Loucy (cell line): ENCODE results near the gene TRIM37.

Experiments
- H2AFZ ChIP-seq: fragments of 200-600 bp; sonication (generic); 2 replicates; pipeline ENCODE4 v1.6.0; 2016; ENCODE audit warnings: antibody characterized with exemption, mild to moderate bottlenecking, low read length, moderate library complexity
- H3F3A ChIP-seq: fragments of 200-600 bp; 2 replicates; pipeline ENCODE4 v1.6.0; 2016; ENCODE audit warnings: antibody characterized with exemption, low read depth, mild to moderate bottlenecking
- H3K27me3 ChIP-seq: fragments of 200-600 bp; sonication (generic); 2 replicates; pipeline ENCODE4 v1.6.1; 2014; ENCODE audit warnings: low read length, mild to moderate bottlenecking; ENCODE audit not compliant: insufficient read depth, poor library complexity, severe bottlenecking
- H3K36me3 ChIP-seq: fragments of 200-600 bp; sonication (generic); 2 replicates; pipeline ENCODE4 v1.6.1; 2016; ENCODE audit warnings: low read length; ENCODE audit not compliant: insufficient read depth
- H3K4me1 ChIP-seq: fragments of 200-600 bp; sonication (generic); 2 replicates; pipeline ENCODE4 v1.5.1; 2014; ENCODE audit warnings: low read length, mild to moderate bottlenecking; ENCODE audit not compliant: insufficient read depth, poor library complexity, severe bottlenecking
- H3K4me2 ChIP-seq: fragments of 200-600 bp; sonication (generic); 2 replicates; pipeline ENCODE4 v1.6.0; 2014; ENCODE audit warnings: antibody characterized with exemption, low read length, low read depth, mild to moderate bottlenecking; ENCODE audit not compliant: poor library complexity, severe bottlenecking
- H3K4me3 ChIP-seq: fragments of 200-600 bp; sonication (generic); 2 replicates; pipeline ENCODE4 v1.5.1; 2014; ENCODE audit warnings: low read length, mild to moderate bottlenecking, mixed read lengths; ENCODE audit not compliant: poor library complexity, severe bottlenecking
- H3K79me2 ChIP-seq: fragments of 200-600 bp; sonication (generic); 2 replicates; pipeline ENCODE4 v1.6.1; 2014; ENCODE audit warnings: low read length; ENCODE audit not compliant: insufficient read depth
- H3K9ac ChIP-seq: fragments of 200-600 bp; sonication (generic); 2 replicates; pipeline ENCODE4 v1.6.0; 2014; ENCODE audit warnings: mild to moderate bottlenecking, low read depth, low read length, moderate library complexity; ENCODE audit not compliant: poor library complexity, severe bottlenecking
- H3K9me2 ChIP-seq: fragments of 200-600 bp; sonication (generic); replicated peaks from 2 replicates; pipeline ENCODE4 v1.6.1; 2016; ENCODE audit warnings: low read depth, low read length, mixed read lengths
- H3K9me3 ChIP-seq: fragments of 200-600 bp; sonication (generic); 2 replicates; pipeline ENCODE4 v1.6.1; 2014; ENCODE audit warnings: mild to moderate bottlenecking, antibody characterized with exemption, low read length, low read depth; ENCODE audit not compliant: insufficient read depth
- H4K20me1 ChIP-seq: fragments of 200-600 bp; sonication (generic); 2 replicates; pipeline ENCODE4 v1.6.0; 2014; ENCODE audit warnings: antibody characterized with exemption, low read length, mild to moderate bottlenecking; ENCODE audit not compliant: insufficient read depth, poor library complexity, severe bottlenecking
- EZH2phosphoT487 ChIP-seq: fragments of 200-600 bp; IDR thresholded peaks from 2 replicates; pipeline ENCODE4 v1.6.1; 2018; ENCODE audit warnings: antibody characterized with exemption, mild to moderate bottlenecking, moderate library complexity, borderline replicate concordance
- TF ChIP-seq, protein P1 (sequence below): fragments of 200-600 bp; sonication (generic); conservative IDR thresholded peaks from 2 replicates; pipeline ENCODE4 v1.5.1; 2014; ENCODE audit warnings: mild to moderate bottlenecking, antibody characterized with exemption, low read length

TRIM37 gene

DNA sequence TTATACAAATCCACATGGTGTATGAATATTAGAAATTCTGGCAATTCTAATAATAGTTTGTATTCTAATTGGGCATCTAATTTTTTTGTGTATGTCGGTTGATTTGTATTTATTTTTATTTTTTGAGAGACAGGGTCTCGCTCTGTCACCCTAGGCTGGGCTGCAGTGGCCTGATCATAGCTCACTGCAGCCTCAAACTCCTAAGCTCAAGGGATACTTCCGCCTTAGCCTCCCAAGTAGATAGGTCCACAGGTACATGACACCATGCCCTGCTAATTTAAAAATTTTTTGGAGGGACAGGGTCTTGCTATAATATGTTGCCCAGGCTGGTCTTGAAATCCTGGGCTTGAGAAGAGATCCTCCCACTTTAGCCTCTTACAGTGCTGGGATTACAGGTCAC is 104.6 kb downstream of the TRIM37 start:
- Histone ChIP-seq H4K20me1 (no peaks in the 10 kb centered on the region), H3K36me3 (peaks cover 35% of the 10 kb centered on the region), H3K4me1 (peaks cover 31% of the 10 kb centered on the region), H3K9ac (no peak overlapping the region), H3K27me3 (no peaks in the 10 kb centered on the region), H3K9me2 (no peaks in the 10 kb centered on the region), H2AFZ (no peak overlapping the region), H3F3A (peaks cover 3% of the 10 kb centered on the region; the same call in 1 of the 2 replicates), H3K4me3 (no peak overlapping the region), H3K79me2 (no peaks in the 10 kb centered on the region), H3K9me3 (no peaks in the 10 kb centered on the region), H3K4me2 (peak overlapping the region; percentile 16)
- no peak for TF ChIP-seq EZH2phosphoT487
- TF ChIP-seq, protein P1, sequence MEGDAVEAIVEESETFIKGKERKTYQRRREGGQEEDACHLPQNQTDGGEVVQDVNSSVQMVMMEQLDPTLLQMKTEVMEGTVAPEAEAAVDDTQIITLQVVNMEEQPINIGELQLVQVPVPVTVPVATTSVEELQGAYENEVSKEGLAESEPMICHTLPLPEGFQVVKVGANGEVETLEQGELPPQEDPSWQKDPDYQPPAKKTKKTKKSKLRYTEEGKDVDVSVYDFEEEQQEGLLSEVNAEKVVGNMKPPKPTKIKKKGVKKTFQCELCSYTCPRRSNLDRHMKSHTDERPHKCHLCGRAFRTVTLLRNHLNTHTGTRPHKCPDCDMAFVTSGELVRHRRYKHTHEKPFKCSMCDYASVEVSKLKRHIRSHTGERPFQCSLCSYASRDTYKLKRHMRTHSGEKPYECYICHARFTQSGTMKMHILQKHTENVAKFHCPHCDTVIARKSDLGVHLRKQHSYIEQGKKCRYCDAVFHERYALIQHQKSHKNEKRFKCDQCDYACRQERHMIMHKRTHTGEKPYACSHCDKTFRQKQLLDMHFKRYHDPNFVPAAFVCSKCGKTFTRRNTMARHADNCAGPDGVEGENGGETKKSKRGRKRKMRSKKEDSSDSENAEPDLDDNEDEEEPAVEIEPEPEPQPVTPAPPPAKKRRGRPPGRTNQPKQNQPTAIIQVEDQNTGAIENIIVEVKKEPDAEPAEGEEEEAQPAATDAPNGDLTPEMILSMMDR, result no peak

GRCh38 chr17:59001158-59001814 is 105.4 kb downstream of the TRIM37 start:
- Histone ChIP-seq H3K4me2 (no peak overlapping the region), H3K27me3 (no peaks in the 10 kb centered on the region), H3K9me3 (no peaks in the 10 kb centered on the region), H3K36me3 (peaks cover 35% of the 10 kb centered on the region), H2AFZ (no peak overlapping the region), H3K4me3 (no peak overlapping the region), H3K79me2 (no peaks in the 10 kb centered on the region), H3K9ac (no peak overlapping the region), H3K9me2 (no peaks in the 10 kb centered on the region), H3K4me1 (peaks cover 31% of the 10 kb centered on the region), H4K20me1 (no peaks in the 10 kb centered on the region), H3F3A (peaks cover 3% of the 10 kb centered on the region; the same call in 1 of the 2 replicates)
- no peak for TF ChIP-seq EZH2phosphoT487
- TF ChIP-seq, protein P1, result no peak

DNA sequence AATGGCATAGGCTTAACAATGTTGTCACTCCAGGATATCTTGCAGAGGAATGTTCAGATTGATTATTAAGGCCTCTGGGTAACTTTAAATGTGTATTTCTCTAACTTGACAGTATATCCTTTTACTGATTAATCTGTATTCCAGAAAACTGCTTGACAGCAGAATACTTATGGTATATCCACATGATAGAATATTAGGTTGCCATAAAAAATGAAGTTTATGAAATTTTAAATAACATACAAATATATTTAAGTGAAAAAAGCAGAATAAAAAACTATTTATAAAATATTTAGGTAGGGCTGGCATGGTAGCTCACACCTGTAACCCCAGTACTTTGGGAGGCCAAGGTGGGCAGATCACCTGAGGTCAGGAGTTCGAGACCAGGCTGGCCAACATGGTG is 106.7 kb downstream of the TRIM37 start:
- no peak overlapping the region for H2AFZ ChIP-seq
- no peak overlapping the region for H3K4me2 ChIP-seq
- no peaks in the 10 kb centered on the region for H3K27me3 ChIP-seq
- H3K4me1 ChIP-seq, result peaks cover 31% of the 10 kb centered on the region
- peaks cover 30% of the 10 kb centered on the region for H3K36me3 ChIP-seq
- H3K9me3 ChIP-seq, result no peaks in the 10 kb centered on the region
- peaks cover 3% of the 10 kb centered on the region; the same call in 1 of the 2 replicates for H3F3A ChIP-seq
- H3K4me3 ChIP-seq, result no peak overlapping the region
- no peaks in the 10 kb centered on the region for H3K9me2 ChIP-seq
- H3K79me2 ChIP-seq, result no peaks in the 10 kb centered on the region
- H3K9ac ChIP-seq, result no peak overlapping the region
- TF ChIP-seq EZH2phosphoT487, result no peak
- TF ChIP-seq, protein P1, result no peak
- no peaks in the 10 kb centered on the region for H4K20me1 ChIP-seq
